DND-41 (cell line): ENCODE measurements around the gene INO80.

Experiments used
- ATAC-seq: fragments of 200-7000 bp; cut with Tn5 transposase; 3 replicates; pipeline ENCODE4 v1.9.1; 2021; ENCODE audit warnings: low read depth; ENCODE audit not compliant: insufficient read depth
- DNase-seq: peaks from one replicate; pipeline ENCODE4 v3.0.0-alpha.2; 2020
- H2AFZ ChIP-seq: 2 replicates; pipeline ENCODE4 v1.6.0; 2012; ENCODE audit warnings: low read depth, low read length
- H3K27ac ChIP-seq: 2 replicates; pipeline ENCODE4 v1.5.1; 2012; ENCODE audit warnings: low read length, inconsistent platforms
- H3K27me3 ChIP-seq: fragments of 200-600 bp; sonication (generic); 2 replicates; pipeline ENCODE4 v1.6.0; 2012; ENCODE audit warnings: low read length, mild to moderate bottlenecking, inconsistent platforms; ENCODE audit not compliant: insufficient read depth, poor library complexity
- H3K36me3 ChIP-seq: 2 replicates; pipeline ENCODE4 v1.5.1; 2012; ENCODE audit warnings: low read length, inconsistent platforms; ENCODE audit not compliant: insufficient read depth
- H3K4me1 ChIP-seq: 2 replicates; pipeline ENCODE4 v1.5.1; 2012; ENCODE audit warnings: mild to moderate bottlenecking, low read length; ENCODE audit not compliant: insufficient read depth
- H3K4me2 ChIP-seq: 2 replicates; pipeline ENCODE4 v1.6.0; 2012; ENCODE audit warnings: mild to moderate bottlenecking, moderate library complexity, low read length, inconsistent platforms; ENCODE audit not compliant: insufficient read depth
- H3K4me3 ChIP-seq, 2 experiments: fragments of 200-600 bp in 1 of 2; shearing (Covaris generic) in 1 of 2; 2 replicates each; pipeline ENCODE4 v1.5.1; 2012 to 2016; ENCODE audit warnings: inconsistent platforms in 2 of 2, low read length in 2 of 2, mild to moderate bottlenecking in 2 of 2, low read depth in 1 of 2, moderate library complexity in 1 of 2
- H3K79me2 ChIP-seq: 2 replicates; pipeline ENCODE4 v1.6.0; 2012; ENCODE audit warnings: low read length, inconsistent platforms; ENCODE audit not compliant: insufficient read depth
- H3K9ac ChIP-seq: 2 replicates; pipeline ENCODE4 v1.6.0; 2012; ENCODE audit warnings: low read depth, mild to moderate bottlenecking, inconsistent platforms, low read length, moderate library complexity
- H3K9me3 ChIP-seq: 2 replicates; pipeline ENCODE4 v1.5.1; 2012; ENCODE audit warnings: low read length, moderate library complexity, mild to moderate bottlenecking, inconsistent platforms; ENCODE audit not compliant: insufficient read depth, severe bottlenecking
- H4K20me1 ChIP-seq: 2 replicates; pipeline ENCODE4 v1.6.0; 2012; ENCODE audit warnings: low read length; ENCODE audit not compliant: insufficient read depth
- EZH2 ChIP-seq: IDR thresholded peaks from 3 replicates; pipeline ENCODE4 v1.6.1; 2012; ENCODE audit warnings: borderline replicate concordance, low read depth, mild to moderate bottlenecking, moderate library complexity, low read length, inconsistent platforms; ENCODE audit not compliant: severe bottlenecking
- TF ChIP-seq, protein P1 (sequence below): IDR thresholded peaks from 2 replicates; pipeline ENCODE4 v1.5.1; 2012; ENCODE audit warnings: borderline replicate concordance, low read length, moderate library complexity, mild to moderate bottlenecking; ENCODE audit not compliant: poor library complexity, severe bottlenecking; ENCODE audit errors: extremely low read depth

Gene INO80

GRCh38 chr15:40933517-40933902, 182.6 kb downstream of the INO80 start:
- H3K4me2 ChIP-seq = no peak overlapping the region
- no peak overlapping the region for H3K27ac ChIP-seq
- H3K9me3 ChIP-seq = no peaks in the 10 kb centered on the region
- peaks cover 12% of the 10 kb centered on the region for H3K4me1 ChIP-seq
- H3K4me3 ChIP-seq = no peak overlapping the region
- H4K20me1 ChIP-seq = peaks cover 17% of the 10 kb centered on the region
- H3K27me3 ChIP-seq = peaks cover 25% of the 10 kb centered on the region
- H2AFZ ChIP-seq = no peak overlapping the region
- no peak for TF ChIP-seq EZH2
- TF ChIP-seq, protein P1, sequence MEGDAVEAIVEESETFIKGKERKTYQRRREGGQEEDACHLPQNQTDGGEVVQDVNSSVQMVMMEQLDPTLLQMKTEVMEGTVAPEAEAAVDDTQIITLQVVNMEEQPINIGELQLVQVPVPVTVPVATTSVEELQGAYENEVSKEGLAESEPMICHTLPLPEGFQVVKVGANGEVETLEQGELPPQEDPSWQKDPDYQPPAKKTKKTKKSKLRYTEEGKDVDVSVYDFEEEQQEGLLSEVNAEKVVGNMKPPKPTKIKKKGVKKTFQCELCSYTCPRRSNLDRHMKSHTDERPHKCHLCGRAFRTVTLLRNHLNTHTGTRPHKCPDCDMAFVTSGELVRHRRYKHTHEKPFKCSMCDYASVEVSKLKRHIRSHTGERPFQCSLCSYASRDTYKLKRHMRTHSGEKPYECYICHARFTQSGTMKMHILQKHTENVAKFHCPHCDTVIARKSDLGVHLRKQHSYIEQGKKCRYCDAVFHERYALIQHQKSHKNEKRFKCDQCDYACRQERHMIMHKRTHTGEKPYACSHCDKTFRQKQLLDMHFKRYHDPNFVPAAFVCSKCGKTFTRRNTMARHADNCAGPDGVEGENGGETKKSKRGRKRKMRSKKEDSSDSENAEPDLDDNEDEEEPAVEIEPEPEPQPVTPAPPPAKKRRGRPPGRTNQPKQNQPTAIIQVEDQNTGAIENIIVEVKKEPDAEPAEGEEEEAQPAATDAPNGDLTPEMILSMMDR = no peak
- no peak overlapping the region for H3K9ac ChIP-seq
- DNase-seq (no peak), ATAC-seq (no peak)
- H3K36me3 ChIP-seq = no peaks in the 10 kb centered on the region
- H3K79me2 ChIP-seq = no peaks in the 10 kb centered on the region

DNA sequence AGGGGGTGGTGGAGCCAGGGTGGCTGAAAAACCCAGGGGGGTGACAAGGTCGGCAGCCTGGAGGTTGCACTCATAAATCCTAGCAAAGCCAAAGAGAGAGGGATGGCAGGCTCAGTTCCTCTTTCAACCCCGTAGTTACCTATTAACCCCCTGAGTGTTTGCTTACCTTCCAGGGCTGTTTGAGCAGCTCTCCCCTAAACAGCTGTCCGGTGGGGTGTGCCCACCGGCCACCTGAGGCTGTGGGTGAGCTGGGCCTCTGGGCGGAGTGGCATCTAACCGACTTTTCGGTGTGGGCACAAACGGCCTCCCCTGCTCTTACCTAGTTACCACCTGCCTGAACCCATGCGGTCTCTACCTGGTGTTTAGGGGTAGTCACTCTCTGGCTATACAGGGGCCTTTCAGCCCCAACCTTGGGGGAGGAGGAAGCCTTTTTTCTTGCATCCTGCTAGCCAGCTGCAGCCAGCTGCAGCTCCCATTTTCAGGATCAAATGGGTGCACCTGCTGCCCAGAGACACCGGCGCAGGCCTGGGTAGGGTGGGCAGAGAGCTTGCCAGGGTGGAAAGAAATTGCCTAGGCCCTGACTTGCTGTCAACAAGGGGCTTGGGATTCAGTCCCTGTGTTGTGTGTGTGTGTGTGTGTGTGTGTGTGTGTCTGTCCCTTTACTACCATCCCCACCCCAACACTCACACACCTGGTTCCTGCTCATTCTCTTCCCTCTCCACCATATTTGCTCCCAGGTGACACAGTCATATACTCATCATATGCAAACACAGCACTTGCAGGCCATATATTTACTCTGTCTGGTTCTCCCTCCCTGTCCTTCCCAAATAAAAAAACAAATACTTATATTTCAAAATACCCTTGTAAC, 183.2 kb downstream of the INO80 start:
- Histone ChIP-seq H3K27ac (no peak overlapping the region), H3K4me3 (no peak overlapping the region), H3K4me2 (no peak overlapping the region), H3K79me2 (no peaks in the 10 kb centered on the region), H3K27me3 (peaks cover 30% of the 10 kb centered on the region), H3K9me3 (no peaks in the 10 kb centered on the region), H3K36me3 (no peaks in the 10 kb centered on the region), H2AFZ (no peak overlapping the region), H4K20me1 (peaks cover 18% of the 10 kb centered on the region), H3K4me1 (peaks cover 18% of the 10 kb centered on the region), H3K9ac (no peak overlapping the region)
- DNase-seq (no peak), ATAC-seq (no peak)
- no peak for TF ChIP-seq EZH2
- TF ChIP-seq, protein P1 = no peak

GRCh38 chr15:40932156-40932555, 183.9 kb downstream of the INO80 start:
- H3K27ac ChIP-seq = no peak overlapping the region
- H3K36me3 ChIP-seq = no peaks in the 10 kb centered on the region
- peaks cover 25% of the 10 kb centered on the region for H3K4me1 ChIP-seq
- TF ChIP-seq EZH2 = no peak
- TF ChIP-seq, protein P1 = no peak
- H3K79me2 ChIP-seq = no peaks in the 10 kb centered on the region
- ATAC-seq (peak; percentile 55), DNase-seq (peak; percentile 66)
- no peak overlapping the region for H3K4me3 ChIP-seq
- H3K4me2 ChIP-seq = no peak overlapping the region
- no peak overlapping the region for H3K9ac ChIP-seq
- peaks cover 22% of the 10 kb centered on the region for H4K20me1 ChIP-seq
- H3K9me3 ChIP-seq = no peaks in the 10 kb centered on the region
- H3K27me3 ChIP-seq = peaks cover 33% of the 10 kb centered on the region
- H2AFZ ChIP-seq = no peak overlapping the region
